ENCODE data around the gene DCDC2C. TPM values are rescaled to one million over a fixed set of nuclear protein-coding genes. Genes with fewer than 3 reads are reported as not detected.

The DCDC2C gene
- polyA plus RNA-seq, 1 donor from 2014 or later, result not detected

DNA sequence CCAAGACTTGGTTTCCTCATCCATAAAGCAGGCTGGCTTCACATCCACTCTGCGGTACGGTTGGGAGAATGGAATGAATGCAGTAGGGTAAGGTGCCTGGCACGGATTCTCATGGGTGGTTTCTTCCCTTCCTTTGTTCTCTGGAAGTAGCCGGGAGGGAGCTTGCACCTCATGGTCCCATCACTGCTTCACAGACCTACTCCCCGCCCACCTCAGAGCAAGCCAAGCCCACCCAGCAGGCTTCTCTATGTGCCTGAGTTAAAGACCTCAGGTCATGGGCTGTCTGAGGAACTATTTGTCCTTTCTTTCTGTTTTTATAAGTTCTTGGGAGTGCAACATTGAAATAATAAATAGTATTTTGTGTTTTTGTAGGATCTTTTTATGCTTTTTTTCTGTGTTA, 3.5 kb downstream of the DCDC2C start:
- no peak overlapping the region for H2AFZ ChIP-seq (ENCODE audit: low read depth, low read length)
- TF ChIP-seq, protein P1, sequence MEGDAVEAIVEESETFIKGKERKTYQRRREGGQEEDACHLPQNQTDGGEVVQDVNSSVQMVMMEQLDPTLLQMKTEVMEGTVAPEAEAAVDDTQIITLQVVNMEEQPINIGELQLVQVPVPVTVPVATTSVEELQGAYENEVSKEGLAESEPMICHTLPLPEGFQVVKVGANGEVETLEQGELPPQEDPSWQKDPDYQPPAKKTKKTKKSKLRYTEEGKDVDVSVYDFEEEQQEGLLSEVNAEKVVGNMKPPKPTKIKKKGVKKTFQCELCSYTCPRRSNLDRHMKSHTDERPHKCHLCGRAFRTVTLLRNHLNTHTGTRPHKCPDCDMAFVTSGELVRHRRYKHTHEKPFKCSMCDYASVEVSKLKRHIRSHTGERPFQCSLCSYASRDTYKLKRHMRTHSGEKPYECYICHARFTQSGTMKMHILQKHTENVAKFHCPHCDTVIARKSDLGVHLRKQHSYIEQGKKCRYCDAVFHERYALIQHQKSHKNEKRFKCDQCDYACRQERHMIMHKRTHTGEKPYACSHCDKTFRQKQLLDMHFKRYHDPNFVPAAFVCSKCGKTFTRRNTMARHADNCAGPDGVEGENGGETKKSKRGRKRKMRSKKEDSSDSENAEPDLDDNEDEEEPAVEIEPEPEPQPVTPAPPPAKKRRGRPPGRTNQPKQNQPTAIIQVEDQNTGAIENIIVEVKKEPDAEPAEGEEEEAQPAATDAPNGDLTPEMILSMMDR (IDR thresholded peaks at IDR 0.05; ENCODE audit: poor library complexity, severe bottlenecking), result no peak
- TF ChIP-seq SMC3 (conservative IDR thresholded peaks at IDR 0.05; ENCODE audit: poor library complexity) (no peak), MXI1 (conservative IDR thresholded peaks at IDR 0.05; ENCODE audit: poor library complexity, severe bottlenecking) (no peak), RAD21 (conservative IDR thresholded peaks at IDR 0.05) (no peak), EZH2 (IDR thresholded peaks at IDR 0.05; ENCODE audit: borderline replicate concordance, insufficient read depth, low read length, poor library complexity, severe bottlenecking) (no peak), EP300 (conservative IDR thresholded peaks at IDR 0.05; ENCODE audit: poor library complexity, severe bottlenecking) (no peak), POLR2AphosphoS5 (IDR thresholded peaks at IDR 0.05) (no peak)
- peaks cover 6% of the 10 kb centered on the region for H3K27me3 ChIP-seq (ENCODE audit: insufficient read depth, low read depth, low read length)

DNA sequence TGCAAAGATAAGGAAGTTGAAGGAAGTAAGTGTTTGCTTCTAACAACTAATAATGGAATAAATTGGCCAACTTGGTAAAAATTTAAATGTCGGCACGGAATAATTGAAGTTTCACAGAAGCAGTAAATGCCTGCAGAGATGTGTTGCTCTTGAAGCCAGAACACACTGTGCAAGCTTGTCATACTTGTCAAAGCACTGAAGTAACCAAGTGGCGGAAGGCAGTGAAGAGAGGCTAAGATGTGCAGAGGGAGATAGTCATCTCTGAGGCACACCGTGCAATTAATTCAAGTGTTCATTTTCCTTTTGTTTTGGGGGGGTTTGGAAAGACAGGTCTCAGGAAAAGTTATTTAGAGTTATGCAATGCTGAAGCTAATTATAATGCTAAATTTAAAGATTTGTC, 5.2 kb downstream of the DCDC2C start:
- TF ChIP-seq EP300 (conservative IDR thresholded peaks at IDR 0.05; ENCODE audit: poor library complexity, severe bottlenecking) (no peak), POLR2AphosphoS5 (IDR thresholded peaks at IDR 0.05) (peak; percentile 38)
- Histone ChIP-seq H3K9me2 (ENCODE audit: insufficient read depth, low read length) (no peaks in the 10 kb centered on the region), H3K4me2 (ENCODE audit: low read length) (no peak overlapping the region), H3K9ac (ENCODE audit: low read length) (no peak overlapping the region), H3K79me2 (replicated peaks; ENCODE audit: insufficient read depth, low read length) (no peaks in the 10 kb centered on the region), H3K9me3 (ENCODE audit: low read length) (no peaks in the 10 kb centered on the region), H3K36me3 (ENCODE audit: insufficient read depth, low read length) (no peaks in the 10 kb centered on the region), H2AFZ (ENCODE audit: low read depth, low read length) (no peak overlapping the region), H4K20me1 (ENCODE audit: insufficient read depth) (no peaks in the 10 kb centered on the region), H3F3A (ENCODE audit: insufficient read depth, low read length, poor library complexity, severe bottlenecking) (no peaks in the 10 kb centered on the region), H3K27ac (ENCODE audit: low read length) (no peak overlapping the region), H3K4me3 (ENCODE audit: low read length) (no peak overlapping the region), H3K27me3 (ENCODE audit: insufficient read depth, low read depth, low read length) (no peaks in the 10 kb centered on the region)

More for the DNA sequence above, 3.5 kb downstream of the DCDC2C start:
- H3K79me2 ChIP-seq (replicated peaks; ENCODE audit: insufficient read depth, low read length), result no peaks in the 10 kb centered on the region
- no peaks in the 10 kb centered on the region for H3F3A ChIP-seq (ENCODE audit: insufficient read depth, low read length, poor library complexity, severe bottlenecking)
- H3K4me3 ChIP-seq (ENCODE audit: low read length), result no peak overlapping the region
- no peaks in the 10 kb centered on the region for H3K36me3 ChIP-seq (ENCODE audit: insufficient read depth, low read length)
- H3K4me2 ChIP-seq (ENCODE audit: low read length), result no peak overlapping the region
- no peaks in the 10 kb centered on the region for H4K20me1 ChIP-seq (ENCODE audit: insufficient read depth)
- peaks cover 4% of the 10 kb centered on the region for H3K9me3 ChIP-seq (ENCODE audit: low read length)
- no peaks in the 10 kb centered on the region for H3K9me2 ChIP-seq (ENCODE audit: insufficient read depth, low read length)
- H3K9ac ChIP-seq (ENCODE audit: low read length), result no peak overlapping the region
- H3K27ac ChIP-seq (ENCODE audit: low read length), result no peak overlapping the region

DNA sequence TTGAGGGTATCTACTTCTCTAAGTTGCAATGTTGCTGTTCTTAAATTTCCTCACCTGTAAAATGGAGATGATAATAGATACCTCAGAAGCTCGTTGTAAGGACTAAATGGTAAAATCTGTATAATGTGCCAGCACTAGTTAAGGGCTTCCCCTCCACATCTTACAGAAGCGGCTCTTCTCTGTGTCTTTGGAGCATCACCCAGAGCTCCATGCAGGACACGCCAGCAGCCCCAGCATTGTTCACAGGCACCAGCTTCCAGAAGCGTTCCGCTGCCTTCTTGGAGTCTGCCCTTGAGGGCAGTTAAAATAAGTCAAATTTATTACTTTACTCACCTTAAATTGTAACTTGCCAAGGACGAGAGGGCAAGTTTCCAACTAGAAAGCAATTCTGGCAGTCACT, 5.8 kb downstream of the DCDC2C start:
- Histone ChIP-seq H2AFZ (ENCODE audit: low read depth, low read length) (no peak overlapping the region), H3K27me3 (ENCODE audit: insufficient read depth, low read depth, low read length) (no peaks in the 10 kb centered on the region), H3K9me3 (ENCODE audit: low read length) (no peaks in the 10 kb centered on the region), H3K27ac (ENCODE audit: low read length) (no peak overlapping the region), H3K4me3 (ENCODE audit: low read length) (no peak overlapping the region), H3F3A (ENCODE audit: insufficient read depth, low read length, poor library complexity, severe bottlenecking) (no peaks in the 10 kb centered on the region), H3K9me2 (ENCODE audit: insufficient read depth, low read length) (no peaks in the 10 kb centered on the region), H3K79me2 (replicated peaks; ENCODE audit: insufficient read depth, low read length) (no peaks in the 10 kb centered on the region), H3K4me2 (ENCODE audit: low read length) (no peak overlapping the region), H4K20me1 (ENCODE audit: insufficient read depth) (no peaks in the 10 kb centered on the region), H3K36me3 (ENCODE audit: insufficient read depth, low read length) (no peaks in the 10 kb centered on the region), H3K9ac (ENCODE audit: low read length) (no peak overlapping the region)
- no peak for TF ChIP-seq EP300 (conservative IDR thresholded peaks at IDR 0.05; ENCODE audit: poor library complexity, severe bottlenecking)
- no peak for TF ChIP-seq EZH2 (IDR thresholded peaks at IDR 0.05; ENCODE audit: borderline replicate concordance, insufficient read depth, low read length, poor library complexity, severe bottlenecking)
- no peak for TF ChIP-seq TAF1 (IDR thresholded peaks at IDR 0.05; ENCODE audit: low read depth)
- no peak for TF ChIP-seq SMC3 (conservative IDR thresholded peaks at IDR 0.05; ENCODE audit: poor library complexity)
